Gastroesophageal sphincter (tissue), 4 donors: ENCODE measurements around the gene CCSER1. TPM values are rescaled to one million over a fixed set of nuclear protein-coding genes. Genes with fewer than 3 reads are reported as not detected.

ENCODE experiments used
- ATAC-seq: fragments of 150-250 bp; one replicate; pipeline ENCODE4 v1.9.1; 2016; ENCODE audit warnings: mild to moderate bottlenecking, moderate library complexity
- H3K27ac ChIP-seq, 4 donors: fragments of 200-600 bp; sonication (generic) in 3 of 4; 1 replicate in 3 of 4; 2 replicates in 1 of 4; pipeline ENCODE4 v1.5.1; 2016 to 2019
- H3K27me3 ChIP-seq: fragments of 200-600 bp; sonication (generic); one replicate; pipeline ENCODE4 v1.5.1; 2019
- H3K36me3 ChIP-seq, 2 donors: fragments of 200-600 bp; sonication (generic); one replicate each; pipeline ENCODE4 v1.5.1; 2019; ENCODE audit warnings: control low read depth in 1 of 2
- H3K4me1 ChIP-seq, 3 donors: fragments of 200-600 bp; sonication (generic); 1 replicate in 2 of 3; 2 replicates in 1 of 3; pipeline ENCODE4 v1.5.1; 2016 to 2019; ENCODE audit warnings: control low read depth in 2 of 3
- H3K4me3 ChIP-seq, 2 donors: fragments of 200-600 bp; sonication (generic); one replicate each; pipeline ENCODE4 v1.5.1; 2019; ENCODE audit warnings: mild to moderate bottlenecking in 1 of 2, moderate library complexity in 1 of 2
- H3K9me3 ChIP-seq, 3 donors: fragments of 200-600 bp; sonication (generic); one replicate each; pipeline ENCODE4 v1.5.1; 2017 to 2019; ENCODE audit warnings: control low read depth in 2 of 3
- EP300 ChIP-seq: sonication (generic); formaldehyde crosslinking; IDR thresholded peaks from one replicate; pipeline ENCODE4 v1.6.1; 2017; ENCODE audit warnings: antibody characterized with exemption, mild to moderate bottlenecking
- POLR2A ChIP-seq, 2 donors: fragments of 450-650 bp; IDR thresholded peaks; one replicate each; pipeline ENCODE4 v1.6.1; 2017; ENCODE audit warnings: antibody characterized with exemption in 2 of 2, mild to moderate bottlenecking in 2 of 2, moderate library complexity in 1 of 2
- POLR2AphosphoS5 ChIP-seq: sonication (generic); formaldehyde crosslinking; IDR thresholded peaks from one replicate; pipeline ENCODE4 v1.6.1; 2017; ENCODE audit warnings: antibody characterized with exemption
- WGBS, 2 donors: methylation state at CpG; one replicate each; pipeline ENCODE4 v1.1.5; 2018; ENCODE audit warnings: low coverage in 1 of 2; 5-methylcytosine and 5-hydroxymethylcytosine counted together
- total RNA-seq, 4 donors: library from RNA; depleted of rRNA; stranded (reverse); fragments of >200 nt; gene quantifications; one replicate each; pipeline ENCODE4 v1.1.0, GENCODE V29; 2016
- TF ChIP-seq, protein P1 (sequence below), 4 experiments: fragments of 200-600 bp in 2 of 4; fragments of 450-650 bp in 2 of 4; sonication (generic) in 1 of 4; IDR thresholded peaks; one replicate each; pipeline ENCODE4 v1.5.1; 2017 to 2019; ENCODE audit warnings: antibody characterized with exemption in 4 of 4, mild to moderate bottlenecking in 2 of 4, moderate library complexity in 2 of 4

The CCSER1 gene
- total RNA-seq, 4 donors from 2014 or later: 2.4 to 9.3 (median 4.6) TPM

GRCh38 chr4:90152024-90152423 lies 24.8 kb downstream of the CCSER1 start:
- Histone ChIP-seq H3K4me3 (no peak overlapping the region), H3K27ac (no peak overlapping the region), H3K9me3 (no peaks in the 10 kb centered on the region), H3K4me1 (no peaks in the 10 kb centered on the region), H3K27me3 (no peaks in the 10 kb centered on the region), H3K36me3 (no peaks in the 10 kb centered on the region)
- no peak for ATAC-seq
- TF ChIP-seq, protein P1, sequence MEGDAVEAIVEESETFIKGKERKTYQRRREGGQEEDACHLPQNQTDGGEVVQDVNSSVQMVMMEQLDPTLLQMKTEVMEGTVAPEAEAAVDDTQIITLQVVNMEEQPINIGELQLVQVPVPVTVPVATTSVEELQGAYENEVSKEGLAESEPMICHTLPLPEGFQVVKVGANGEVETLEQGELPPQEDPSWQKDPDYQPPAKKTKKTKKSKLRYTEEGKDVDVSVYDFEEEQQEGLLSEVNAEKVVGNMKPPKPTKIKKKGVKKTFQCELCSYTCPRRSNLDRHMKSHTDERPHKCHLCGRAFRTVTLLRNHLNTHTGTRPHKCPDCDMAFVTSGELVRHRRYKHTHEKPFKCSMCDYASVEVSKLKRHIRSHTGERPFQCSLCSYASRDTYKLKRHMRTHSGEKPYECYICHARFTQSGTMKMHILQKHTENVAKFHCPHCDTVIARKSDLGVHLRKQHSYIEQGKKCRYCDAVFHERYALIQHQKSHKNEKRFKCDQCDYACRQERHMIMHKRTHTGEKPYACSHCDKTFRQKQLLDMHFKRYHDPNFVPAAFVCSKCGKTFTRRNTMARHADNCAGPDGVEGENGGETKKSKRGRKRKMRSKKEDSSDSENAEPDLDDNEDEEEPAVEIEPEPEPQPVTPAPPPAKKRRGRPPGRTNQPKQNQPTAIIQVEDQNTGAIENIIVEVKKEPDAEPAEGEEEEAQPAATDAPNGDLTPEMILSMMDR (IDR thresholded peaks at IDR 0.05): no peak
- TF ChIP-seq POLR2A (IDR thresholded peaks at IDR 0.05) (no peak), POLR2AphosphoS5 (no peak), EP300 (no peak)

- no peak overlapping the region for H3K27ac ChIP-seq
- TF ChIP-seq, protein P1 (IDR thresholded peaks at IDR 0.05): no peak
- TF ChIP-seq POLR2AphosphoS5: no peak
- TF ChIP-seq EP300: no peak
- no peak for TF ChIP-seq POLR2A (IDR thresholded peaks at IDR 0.05)
- ATAC-seq: no peak
- H3K9me3 ChIP-seq: peaks cover 0 to 8% (median 0%) of the 10 kb centered on the region in 3 donors
- no peaks in the 10 kb centered on the region for H3K4me1 ChIP-seq
- no peaks in the 10 kb centered on the region for H3K27me3 ChIP-seq
- 29 to 60% methylated on average over 1 of the region's 1 CpG for WGBS, 2 donors
- no peak overlapping the region for H3K4me3 ChIP-seq
- no peaks in the 10 kb centered on the region for H3K36me3 ChIP-seq
These were observed 32.0 kb downstream of the CCSER1 start for GRCh38 chr4:90159193-90159592.

GRCh38 chr4:90160044-90160443 lies 32.9 kb downstream of the CCSER1 start:
- H3K36me3 ChIP-seq: no peaks in the 10 kb centered on the region
- peaks cover 0 to 8% (median 0%) of the 10 kb centered on the region in 3 donors for H3K9me3 ChIP-seq
- WGBS, 2 donors: 29 to 58% methylated on average over 1 of the region's 1 CpG
- ATAC-seq: no peak
- H3K27ac ChIP-seq: no peak overlapping the region
- TF ChIP-seq, protein P1 (IDR thresholded peaks at IDR 0.05): no peak
- no peak for TF ChIP-seq POLR2AphosphoS5
- TF ChIP-seq POLR2A (IDR thresholded peaks at IDR 0.05): no peak
- TF ChIP-seq EP300: no peak
- H3K27me3 ChIP-seq: no peaks in the 10 kb centered on the region
- H3K4me1 ChIP-seq: no peaks in the 10 kb centered on the region
- H3K4me3 ChIP-seq: no peak overlapping the region

DNA sequence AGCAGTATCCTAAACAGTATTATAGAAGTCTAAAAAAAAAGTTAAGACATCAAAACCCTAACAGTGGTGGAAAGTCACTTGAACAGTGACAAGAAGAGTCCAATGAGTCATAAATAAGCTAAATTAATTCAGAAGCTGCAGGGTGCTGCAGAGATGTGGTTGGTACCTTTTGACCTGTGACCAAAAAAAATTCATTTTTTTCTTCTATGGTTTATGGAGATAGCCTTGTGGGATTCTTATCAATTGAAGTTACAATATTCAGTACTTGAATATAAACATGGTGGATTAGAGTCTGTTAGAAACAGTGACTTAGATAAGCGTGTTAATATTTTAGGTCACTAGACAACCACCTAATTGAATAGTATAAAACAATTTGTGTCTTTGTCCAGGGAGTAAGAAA lies 35.4 kb downstream of the CCSER1 start:
- WGBS, 2 donors: 55 to 75% methylated on average over 1 of the region's 1 CpG
- Histone ChIP-seq H3K27me3 (no peaks in the 10 kb centered on the region), H3K4me1 (no peaks in the 10 kb centered on the region), H3K36me3 (no peaks in the 10 kb centered on the region), H3K4me3 (no peak overlapping the region), H3K9me3 (peaks cover 0 to 8% (median 0%) of the 10 kb centered on the region in 3 donors), H3K27ac (no peak overlapping the region)
- no peak for ATAC-seq
- TF ChIP-seq POLR2A (IDR thresholded peaks at IDR 0.05): no peak
- TF ChIP-seq EP300: no peak
- TF ChIP-seq POLR2AphosphoS5: no peak
- TF ChIP-seq, protein P1 (IDR thresholded peaks at IDR 0.05): no peak

GRCh38 chr4:90163872-90164271 lies 36.7 kb downstream of the CCSER1 start:
- peaks cover 0 to 1% (median 0%) of the 10 kb centered on the region in 3 donors for H3K9me3 ChIP-seq
- no peak overlapping the region for H3K4me3 ChIP-seq
- H3K4me1 ChIP-seq: no peaks in the 10 kb centered on the region
- no peak overlapping the region for H3K27ac ChIP-seq
- no peaks in the 10 kb centered on the region for H3K27me3 ChIP-seq
- no peak for TF ChIP-seq EP300
- no peak for TF ChIP-seq POLR2AphosphoS5
- TF ChIP-seq, protein P1 (IDR thresholded peaks at IDR 0.05): no peak
- no peak for TF ChIP-seq POLR2A (IDR thresholded peaks at IDR 0.05)
- no peak for ATAC-seq
- WGBS, 2 donors: 44% methylated on average over 1 of the region's 1 CpG
- no peaks in the 10 kb centered on the region for H3K36me3 ChIP-seq
